AG04450 (cell line): ENCODE results near the gene SNAPC1. TPM values are rescaled to one million over a fixed set of nuclear protein-coding genes. Genes with fewer than 3 reads are reported as not detected.
A peak's percentile ranks its signal among the peaks of the same experiment; 100 is the strongest.

Source experiments
- CTCF ChIA-PET: fragments of 300-600, 350-600 bp; formaldehyde crosslinking; extraction: SDS; loops from one replicate; lab custom pipeline; 2022; ENCODE audit warnings: antibody characterized with exemption, inconsistent platforms; lab: Charles Lee
- POLR2A ChIA-PET: fragments of 350-600 bp; formaldehyde crosslinking; extraction: SDS; loops from one replicate; lab custom pipeline; 2021; ENCODE audit warnings: antibody characterized with exemption, inconsistent platforms; lab: Yijun Ruan, JAX
- DNase-seq: peaks from one replicate; pipeline ENCODE4 v3.0.0-alpha.2; 2011; ENCODE audit warnings: low read depth, low spot score
- H3K27ac ChIP-seq: one replicate; pipeline ENCODE4 v1.5.1; 2012; ENCODE audit warnings: low read depth, low read length, control low read depth
- H3K27me3 ChIP-seq: one replicate; pipeline ENCODE4 v1.6.0; 2012; ENCODE audit warnings: low read length; ENCODE audit not compliant: control insufficient read depth, insufficient read depth
- H3K4me3 ChIP-seq: 2 replicates; pipeline ENCODE4 v1.5.1; 2011; ENCODE audit warnings: mild to moderate bottlenecking, low read depth, low read length, control low read depth
- H3K9me3 ChIP-seq: 2 replicates; pipeline ENCODE4 v1.5.1; 2012; ENCODE audit warnings: low read length; ENCODE audit not compliant: control insufficient read depth, insufficient read depth
- CTCF ChIP-seq: IDR thresholded peaks from 2 replicates; pipeline ENCODE4 v1.5.1; 2011; ENCODE audit warnings: low read depth, low read length, control low read depth, inconsistent platforms
- polyA plus RNA-seq: library from polyadenylated mRNA; depleted of rRNA; stranded (reverse); fragments of >200 nt; gene quantifications from 2 replicates; pipeline ENCODE4 v1.2.3, GENCODE V29; 2011

SNAPC1 gene
- polyA plus RNA-seq, 1 experiment, result 18.6 TPM

DNA sequence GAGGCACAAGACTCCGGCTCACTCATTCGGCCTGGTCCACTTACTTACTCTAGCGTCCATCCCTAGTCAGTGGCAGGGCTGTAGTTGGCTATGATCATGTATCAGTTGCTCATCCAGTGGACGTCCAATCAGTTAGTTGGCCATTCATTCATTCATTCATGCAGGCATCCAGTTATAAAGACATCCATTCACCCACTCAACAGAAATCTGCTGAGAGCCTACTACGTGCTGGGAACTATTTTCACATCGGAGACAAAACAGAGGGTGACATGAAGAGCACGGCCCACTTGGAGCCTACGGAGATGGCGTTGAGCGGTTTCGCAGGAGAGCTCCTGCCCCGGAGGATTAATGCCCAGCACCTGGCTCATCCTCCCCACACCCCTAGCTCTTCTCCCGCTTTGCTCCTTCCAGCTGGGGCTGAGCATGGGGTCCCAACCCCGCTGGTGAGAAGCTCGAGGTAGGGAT is 49.7 kb downstream of the SNAPC1 start:
- ChIA-PET POLR2A (interaction anchor here (0.7 kb wide), 1 partner anchor 114 kb away, joined by 3 read pairs; no protein-coding TSS in a partner anchor), CTCF (no interaction called here)
- H3K27ac ChIP-seq, result no peak overlapping the region
- no peaks in the 10 kb centered on the region; the same call in 1 of the 2 replicates for H3K9me3 ChIP-seq
- H3K27me3 ChIP-seq, result peaks cover 29% of the 10 kb centered on the region
- TF ChIP-seq CTCF, result no peak
- peak overlapping the region; percentile 60 for H3K4me3 ChIP-seq
- no peak for DNase-seq

DNA sequence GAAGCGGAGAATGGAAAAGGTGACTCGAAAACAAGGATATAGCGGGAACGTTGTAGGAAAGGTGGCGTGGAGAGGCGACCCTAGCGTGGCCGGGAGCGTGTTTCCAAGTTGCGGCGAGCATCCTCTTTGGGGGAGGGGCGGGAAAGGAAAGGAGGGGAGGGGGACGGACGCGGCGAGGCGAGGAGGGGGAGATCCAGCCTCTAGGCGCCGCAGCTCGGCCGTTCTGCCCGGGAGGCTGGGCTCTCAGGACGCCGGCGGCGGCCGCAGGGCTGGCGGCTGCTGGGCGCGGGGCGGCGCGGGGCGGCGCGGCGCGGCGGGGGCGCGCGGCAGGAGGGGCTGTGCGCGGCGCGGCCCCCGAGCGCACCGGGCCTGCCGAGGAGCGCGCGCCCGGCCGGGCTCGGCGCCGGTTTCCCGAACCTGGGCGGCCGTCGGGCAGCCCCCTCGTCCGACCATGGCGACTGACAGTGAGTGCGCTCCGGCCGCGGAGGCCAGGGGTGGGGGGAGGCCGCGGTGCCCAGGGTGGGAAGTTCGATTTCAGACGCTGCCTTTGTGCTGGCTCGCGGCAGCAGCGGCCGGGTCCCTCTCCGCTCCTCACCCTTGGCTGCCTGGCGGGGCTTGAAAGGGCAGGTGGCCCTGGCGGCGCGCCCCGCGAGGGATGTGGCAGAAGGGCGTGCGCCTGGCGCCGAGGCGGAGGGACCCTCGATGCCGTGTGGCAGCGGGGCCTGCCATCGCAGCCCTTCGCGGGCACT is 50.3 kb downstream of the SNAPC1 start, which contains the start of gene SYT16:
SYT16 (plus strand) TSS at position 357 of the 749 bp plus-strand sequence.
- H3K4me3 ChIP-seq, result peak within 1 kb of the TSS; percentile 60
- no peak for TF ChIP-seq CTCF
- peaks cover 29% of the 10 kb centered on the region for H3K27me3 ChIP-seq
- POLR2A ChIA-PET, result interaction anchor here (0.7 kb wide), 1 partner anchor 115 kb away, joined by 3 read pairs; no protein-coding TSS in a partner anchor
- CTCF ChIA-PET, result no interaction called here
- DNase-seq, result no peak
- no peaks in the 10 kb centered on the region; the same call in 1 of the 2 replicates for H3K9me3 ChIP-seq
- no peak within 1 kb of the TSS for H3K27ac ChIP-seq

GRCh38 chr14:61813096-61813606 is 50.9 kb downstream of the SNAPC1 start:
- DNase-seq, result no peak
- Histone ChIP-seq H3K4me3 (peak overlapping the region; percentile 60), H3K27ac (no peak overlapping the region), H3K9me3 (no peaks in the 10 kb centered on the region; the same call in 1 of the 2 replicates), H3K27me3 (peaks cover 29% of the 10 kb centered on the region)
- CTCF ChIA-PET, result interaction anchor here (1.0 to 1.8 kb wide), 2 partner anchors 24 to 357 kb away, joined by 4 to 16 read pairs; no protein-coding TSS in a partner anchor
- TF ChIP-seq CTCF, result no peak
- POLR2A ChIA-PET, result no interaction called here

DNA sequence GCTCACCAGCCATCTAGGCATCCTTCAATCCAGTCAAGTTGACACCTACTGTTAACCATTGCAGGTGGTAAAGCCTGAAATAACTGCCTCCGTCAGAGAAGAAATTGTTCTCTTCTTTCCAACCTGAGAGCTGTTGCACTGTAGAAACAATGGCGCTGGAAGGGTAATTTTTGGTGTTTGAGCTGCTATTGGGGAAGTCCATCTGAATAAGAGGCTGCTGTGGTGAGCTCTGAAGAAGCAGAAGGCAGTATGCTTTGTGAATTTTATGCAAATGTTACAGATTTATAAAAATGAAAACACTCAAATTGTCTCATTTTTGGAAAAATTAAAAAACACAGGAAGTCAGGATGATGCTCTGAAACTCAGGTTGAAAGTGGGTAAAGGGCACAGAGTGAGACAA is 60.2 kb downstream of the SNAPC1 start:
- POLR2A ChIA-PET, result no interaction called here
- no peak overlapping the region for H3K27ac ChIP-seq
- no peak for TF ChIP-seq CTCF
- peaks cover 3% of the 10 kb centered on the region; the same call in 1 of the 2 replicates for H3K9me3 ChIP-seq
- no peak overlapping the region for H3K4me3 ChIP-seq
- CTCF ChIA-PET, result interaction anchor here (0.9 kb wide), 1 partner anchor 15 kb away, joined by 3 read pairs; no protein-coding TSS in a partner anchor
- DNase-seq, result no peak
- peaks cover 5% of the 10 kb centered on the region for H3K27me3 ChIP-seq

- TF ChIP-seq CTCF, result no peak
- no peak overlapping the region for H3K27ac ChIP-seq
- H3K27me3 ChIP-seq, result no peaks in the 10 kb centered on the region
- POLR2A ChIA-PET, result no interaction called here
- CTCF ChIA-PET, result no interaction called here
- H3K9me3 ChIP-seq, result peaks cover 3% of the 10 kb centered on the region; the same call in 1 of the 2 replicates
- DNase-seq, result no peak
- H3K4me3 ChIP-seq, result no peak overlapping the region
These were observed 70.6 kb downstream of the SNAPC1 start for GRCh38 chr14:61832783-61833182.
